ENCODE results near the gene XXYLT1.
"Not testable (repeated sequence)": the region's sequence is repeated elsewhere in the genome, so short reads cannot be mapped to it uniquely, and the experiment has no call there.

The XXYLT1 gene

GRCh38 chr3:195224980-195225580 lies 45.9 kb downstream of the XXYLT1 start:
- H3K4me1 ChIP-seq (ENCODE audit: insufficient read depth, insufficient read length) = peaks cover 26% of the 10 kb centered on the region
- no peak for DNase-seq (ENCODE audit: low read depth, low spot score)
- no peak for TF ChIP-seq YY1 (IDR thresholded peaks at IDR 0.05; ENCODE audit: insufficient read depth, insufficient read length)
- TF ChIP-seq SUZ12 (IDR thresholded peaks at IDR 0.05; ENCODE audit: extremely low read depth, insufficient read depth, insufficient read length) = no peak
- no peak for TF ChIP-seq ZNF274 (IDR thresholded peaks at IDR 0.05; ENCODE audit: low read depth, low read length)
- peaks cover 42% of the 10 kb centered on the region for H3K36me3 ChIP-seq (ENCODE audit: insufficient read depth, insufficient read length, low read length)
- no peaks in the 10 kb centered on the region for H3K27me3 ChIP-seq (ENCODE audit: insufficient read depth, insufficient read length)
- H3K9ac ChIP-seq (ENCODE audit: insufficient read length, low read depth) = no peak overlapping the region
- H3K4me3 ChIP-seq (ENCODE audit: insufficient read length, low read depth) = no peak overlapping the region
- H3K9me3 ChIP-seq (ENCODE audit: insufficient read depth, low read length) = no peaks in the 10 kb centered on the region

- Histone ChIP-seq H3K36me3 (ENCODE audit: insufficient read depth, insufficient read length, low read length) (peaks cover 46% of the 10 kb centered on the region), H3K4me3 (ENCODE audit: insufficient read length, low read depth) (no peak overlapping the region), H3K4me1 (ENCODE audit: insufficient read depth, insufficient read length) (peaks cover 30% of the 10 kb centered on the region), H3K27me3 (ENCODE audit: insufficient read depth, insufficient read length) (no peaks in the 10 kb centered on the region), H3K9me3 (ENCODE audit: insufficient read depth, low read length) (no peaks in the 10 kb centered on the region), H3K9ac (ENCODE audit: insufficient read length, low read depth) (no peak overlapping the region)
- no peak for DNase-seq (ENCODE audit: low read depth, low spot score)
- TF ChIP-seq ZNF274 (IDR thresholded peaks at IDR 0.05; ENCODE audit: low read depth, low read length) = no peak
- TF ChIP-seq YY1 (IDR thresholded peaks at IDR 0.05; ENCODE audit: insufficient read depth, insufficient read length) = no peak
- no peak for TF ChIP-seq SUZ12 (IDR thresholded peaks at IDR 0.05; ENCODE audit: extremely low read depth, insufficient read depth, insufficient read length)
Measured at GRCh38 chr3:195224156-195224979, 46.6 kb downstream of the XXYLT1 start.

- Histone ChIP-seq H3K9me3 (ENCODE audit: insufficient read depth, low read length) (no peaks in the 10 kb centered on the region), H3K4me1 (ENCODE audit: insufficient read depth, insufficient read length) (peaks cover 30% of the 10 kb centered on the region), H3K27me3 (ENCODE audit: insufficient read depth, insufficient read length) (no peaks in the 10 kb centered on the region), H3K4me3 (ENCODE audit: insufficient read length, low read depth) (no peak overlapping the region), H3K36me3 (ENCODE audit: insufficient read depth, insufficient read length, low read length) (peaks cover 45% of the 10 kb centered on the region), H3K9ac (ENCODE audit: insufficient read length, low read depth) (no peak overlapping the region)
- no peak for DNase-seq (ENCODE audit: low read depth, low spot score)
- TF ChIP-seq ZNF274 (IDR thresholded peaks at IDR 0.05; ENCODE audit: low read depth, low read length) (no peak), SUZ12 (IDR thresholded peaks at IDR 0.05; ENCODE audit: extremely low read depth, insufficient read depth, insufficient read length) (no peak), YY1 (IDR thresholded peaks at IDR 0.05; ENCODE audit: insufficient read depth, insufficient read length) (no peak)
Measured at GRCh38 chr3:195221876-195222617, 48.9 kb downstream of the XXYLT1 start.

GRCh38 chr3:195221015-195221853 lies 49.7 kb downstream of the XXYLT1 start:
- Histone ChIP-seq H3K36me3 (ENCODE audit: insufficient read depth, insufficient read length, low read length) (peaks cover 37% of the 10 kb centered on the region), H3K4me1 (ENCODE audit: insufficient read depth, insufficient read length) (peaks cover 30% of the 10 kb centered on the region), H3K9me3 (ENCODE audit: insufficient read depth, low read length) (no peaks in the 10 kb centered on the region), H3K9ac (ENCODE audit: insufficient read length, low read depth) (no peak overlapping the region), H3K4me3 (ENCODE audit: insufficient read length, low read depth) (no peak overlapping the region), H3K27me3 (ENCODE audit: insufficient read depth, insufficient read length) (no peaks in the 10 kb centered on the region)
- no peak for TF ChIP-seq SUZ12 (IDR thresholded peaks at IDR 0.05; ENCODE audit: extremely low read depth, insufficient read depth, insufficient read length)
- TF ChIP-seq ZNF274 (IDR thresholded peaks at IDR 0.05; ENCODE audit: low read depth, low read length) = no peak
- TF ChIP-seq YY1 (IDR thresholded peaks at IDR 0.05; ENCODE audit: insufficient read depth, insufficient read length) = no peak
- no peak for DNase-seq (ENCODE audit: low read depth, low spot score)

GRCh38 chr3:195219351-195220230 lies 51.4 kb downstream of the XXYLT1 start:
- Histone ChIP-seq H3K9me3 (ENCODE audit: insufficient read depth, low read length) (no peaks in the 10 kb centered on the region), H3K9ac (ENCODE audit: insufficient read length, low read depth) (no peak overlapping the region), H3K4me3 (ENCODE audit: insufficient read length, low read depth) (no peak overlapping the region), H3K27me3 (ENCODE audit: insufficient read depth, insufficient read length) (no peaks in the 10 kb centered on the region), H3K4me1 (ENCODE audit: insufficient read depth, insufficient read length) (peaks cover 23% of the 10 kb centered on the region), H3K36me3 (ENCODE audit: insufficient read depth, insufficient read length, low read length) (peaks cover 21% of the 10 kb centered on the region)
- TF ChIP-seq SUZ12 (IDR thresholded peaks at IDR 0.05; ENCODE audit: extremely low read depth, insufficient read depth, insufficient read length) (no peak), ZNF274 (IDR thresholded peaks at IDR 0.05; ENCODE audit: low read depth, low read length) (no peak)
- DNase-seq (ENCODE audit: low read depth, low spot score) = no peak

GRCh38 chr3:195218331-195218730 lies 52.6 kb downstream of the XXYLT1 start:
- H3K36me3 ChIP-seq (ENCODE audit: insufficient read depth, insufficient read length, low read length) = peaks cover 17% of the 10 kb centered on the region
- not testable (repeated sequence) for H3K27me3 ChIP-seq (ENCODE audit: insufficient read depth, insufficient read length); H3K9me3 ChIP-seq (ENCODE audit: insufficient read depth, low read length); DNase-seq (ENCODE audit: low read depth, low spot score); H3K9ac ChIP-seq (ENCODE audit: insufficient read length, low read depth); H3K4me3 ChIP-seq (ENCODE audit: insufficient read length, low read depth)
- peaks cover 20% of the 10 kb centered on the region for H3K4me1 ChIP-seq (ENCODE audit: insufficient read depth, insufficient read length)

GRCh38 chr3:195215576-195215975 lies 55.4 kb downstream of the XXYLT1 start:
- H3K36me3 ChIP-seq (ENCODE audit: insufficient read depth, insufficient read length, low read length) = peaks cover 13% of the 10 kb centered on the region
- H3K27me3 ChIP-seq (ENCODE audit: insufficient read depth, insufficient read length); H3K9me3 ChIP-seq (ENCODE audit: insufficient read depth, low read length); H3K4me3 ChIP-seq (ENCODE audit: insufficient read length, low read depth); H3K9ac ChIP-seq (ENCODE audit: insufficient read length, low read depth); DNase-seq (ENCODE audit: low read depth, low spot score): not testable (repeated sequence)
- peaks cover 12% of the 10 kb centered on the region for H3K4me1 ChIP-seq (ENCODE audit: insufficient read depth, insufficient read length)
